ENCODE measurements around the gene PSMD2.
A peak's percentile ranks its signal among the peaks of the same experiment; 100 is the strongest.

Gene PSMD2

DNA sequence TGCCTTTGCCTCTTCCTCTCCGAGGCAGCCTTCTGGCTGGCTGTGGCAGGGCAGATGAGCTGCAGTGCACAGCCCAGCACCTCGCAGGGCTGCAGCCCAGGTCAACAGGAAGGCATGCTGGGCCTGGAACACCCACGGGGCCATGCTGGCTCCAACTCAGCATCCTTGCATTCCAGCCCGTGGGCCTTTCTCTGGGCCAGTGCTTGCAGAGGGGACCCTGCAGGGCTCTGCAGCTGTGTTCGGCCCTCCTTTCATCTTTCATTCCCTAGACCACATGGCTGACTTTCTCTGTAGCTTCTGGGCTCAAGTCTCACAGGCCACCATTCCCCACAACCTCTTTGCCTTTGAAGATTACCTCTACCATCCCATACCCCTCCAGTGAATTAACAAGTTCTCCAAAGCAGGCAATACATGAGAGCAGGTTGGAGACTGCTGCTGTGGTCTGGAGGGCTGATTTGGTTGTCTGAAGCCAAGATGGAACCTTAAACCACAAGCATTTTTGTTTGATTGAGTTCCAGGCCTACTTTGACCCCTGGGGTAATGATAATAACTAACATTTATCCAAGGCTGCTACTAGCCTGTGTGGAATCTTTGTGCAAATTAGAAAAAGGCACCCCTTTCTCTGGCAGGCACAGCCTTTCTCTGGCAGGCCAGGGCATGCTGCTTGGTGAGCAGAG, 44.3 kb downstream of the PSMD2 start:
- DNase-seq = no peak

DNA sequence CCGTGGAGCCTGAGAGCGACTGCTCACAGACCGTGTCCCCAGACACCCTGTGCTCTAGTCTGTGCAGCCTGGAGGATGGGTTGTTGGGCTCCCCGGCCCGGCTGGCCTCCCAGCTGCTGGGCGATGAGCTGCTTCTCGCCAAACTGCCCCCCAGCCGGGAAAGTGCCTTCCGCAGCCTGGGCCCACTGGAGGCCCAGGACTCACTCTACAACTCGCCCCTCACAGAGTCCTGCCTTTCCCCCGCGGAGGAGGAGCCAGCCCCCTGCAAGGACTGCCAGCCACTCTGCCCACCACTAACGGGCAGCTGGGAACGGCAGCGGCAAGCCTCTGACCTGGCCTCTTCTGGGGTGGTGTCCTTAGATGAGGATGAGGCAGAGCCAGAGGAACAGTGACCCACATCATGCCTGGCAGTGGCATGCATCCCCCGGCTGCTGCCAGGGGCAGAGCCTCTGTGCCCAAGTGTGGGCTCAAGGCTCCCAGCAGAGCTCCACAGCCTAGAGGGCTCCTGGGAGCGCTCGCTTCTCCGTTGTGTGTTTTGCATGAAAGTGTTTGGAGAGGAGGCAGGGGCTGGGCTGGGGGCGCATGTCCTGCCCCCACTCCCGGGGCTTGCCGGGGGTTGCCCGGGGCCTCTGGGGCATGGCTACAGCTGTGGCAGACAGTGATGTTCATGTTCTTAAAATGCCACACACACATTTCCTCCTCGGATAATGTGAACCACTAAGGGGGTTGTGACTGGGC, 45.7 kb downstream of the PSMD2 start:
- no peak for DNase-seq

DNA sequence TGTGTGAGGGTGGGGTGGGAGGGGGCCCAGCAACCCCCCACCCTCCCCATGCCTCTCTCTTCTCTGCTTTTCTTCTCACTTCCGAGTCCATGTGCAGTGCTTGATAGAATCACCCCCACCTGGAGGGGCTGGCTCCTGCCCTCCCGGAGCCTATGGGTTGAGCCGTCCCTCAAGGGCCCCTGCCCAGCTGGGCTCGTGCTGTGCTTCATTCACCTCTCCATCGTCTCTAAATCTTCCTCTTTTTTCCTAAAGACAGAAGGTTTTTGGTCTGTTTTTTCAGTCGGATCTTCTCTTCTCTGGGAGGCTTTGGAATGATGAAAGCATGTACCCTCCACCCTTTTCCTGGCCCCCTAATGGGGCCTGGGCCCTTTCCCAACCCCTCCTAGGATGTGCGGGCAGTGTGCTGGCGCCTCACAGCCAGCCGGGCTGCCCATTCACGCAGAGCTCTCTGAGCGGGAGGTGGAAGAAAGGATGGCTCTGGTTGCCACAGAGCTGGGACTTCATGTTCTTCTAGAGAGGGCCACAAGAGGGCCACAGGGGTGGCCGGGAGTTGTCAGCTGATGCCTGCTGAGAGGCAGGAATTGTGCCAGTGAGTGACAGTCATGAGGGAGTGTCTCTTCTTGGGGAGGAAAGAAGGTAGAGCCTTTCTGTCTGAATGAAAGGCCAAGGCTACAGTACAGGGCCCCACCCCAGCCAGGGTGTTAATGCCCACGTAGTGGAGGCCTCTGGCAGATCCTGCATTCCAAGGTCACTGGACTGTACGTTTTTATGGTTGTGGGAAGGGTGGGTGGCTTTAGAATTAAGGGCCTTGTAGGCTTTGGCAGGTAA, 46.5 kb downstream of the PSMD2 start:
- peak; percentile 66 for DNase-seq

DNA sequence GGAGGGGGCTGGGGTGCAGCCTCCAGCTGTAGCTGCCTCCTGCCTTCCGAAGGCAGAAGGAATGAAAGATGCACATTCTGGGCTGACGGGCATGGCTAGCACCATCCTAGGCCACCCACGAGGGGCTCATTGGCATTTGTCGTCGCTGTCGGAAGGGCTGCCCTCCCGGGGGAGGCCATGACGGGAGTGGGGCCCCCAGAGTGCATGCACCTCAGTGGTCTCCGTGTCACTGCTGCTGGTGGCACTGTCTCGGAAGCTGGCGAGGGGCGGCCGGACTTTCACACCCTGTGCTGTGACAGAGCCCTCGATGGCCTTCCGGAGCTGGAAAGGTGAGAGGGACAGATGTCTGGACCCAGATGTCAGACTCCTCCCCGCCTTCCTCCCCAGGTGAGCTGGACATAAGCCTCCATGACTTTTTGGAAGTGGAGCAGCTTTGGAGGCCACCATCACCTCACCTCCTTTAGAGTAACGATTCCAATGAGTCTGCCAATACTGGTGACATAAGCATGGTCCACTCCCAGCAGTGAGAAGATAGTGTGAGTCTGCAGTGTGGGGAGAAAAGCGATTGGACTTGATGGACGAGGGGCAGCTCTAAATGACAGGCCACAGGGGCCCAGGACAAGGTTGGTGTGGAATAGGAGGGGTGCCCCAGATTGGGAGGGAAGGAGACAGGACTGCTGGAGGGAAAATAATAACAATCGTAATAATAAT, 47.6 kb downstream of the PSMD2 start:
- DNase-seq = no peak

DNA sequence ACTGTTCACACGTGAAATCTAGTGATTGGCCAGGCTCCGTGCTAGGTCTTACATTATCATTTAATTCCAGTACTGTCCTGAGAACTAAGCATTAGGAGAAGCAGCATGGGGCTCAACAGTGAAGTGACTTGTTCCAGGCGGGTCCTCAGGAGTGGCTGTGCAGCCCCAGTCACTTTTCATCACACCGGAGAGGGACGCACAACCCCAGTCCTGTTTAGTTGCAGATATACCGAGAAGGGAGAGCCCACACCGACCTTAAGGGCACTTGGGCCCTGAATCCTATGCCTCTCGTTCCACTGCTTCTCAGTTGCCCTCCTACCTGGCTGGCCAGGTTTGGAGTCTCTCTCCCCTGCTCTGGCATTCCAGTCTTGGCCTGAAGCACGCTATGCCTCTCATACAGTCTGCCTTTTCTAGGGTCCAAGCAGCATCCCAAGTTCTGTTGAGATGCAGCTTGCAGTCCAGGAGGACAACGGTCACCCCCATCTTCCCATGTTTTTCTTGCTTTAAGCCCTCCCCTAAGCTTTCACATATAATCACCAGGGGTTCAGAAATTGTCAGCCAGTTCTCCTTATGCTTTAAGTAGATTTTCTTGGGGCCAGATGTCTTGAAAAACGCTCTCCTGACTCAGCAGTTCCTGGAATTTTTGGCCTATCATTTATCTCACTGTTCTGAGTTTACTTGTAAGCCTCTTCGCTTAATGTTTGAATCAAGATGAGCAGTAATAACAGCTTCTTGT, 48.4 kb downstream of the PSMD2 start:
- no peak for DNase-seq

DNA sequence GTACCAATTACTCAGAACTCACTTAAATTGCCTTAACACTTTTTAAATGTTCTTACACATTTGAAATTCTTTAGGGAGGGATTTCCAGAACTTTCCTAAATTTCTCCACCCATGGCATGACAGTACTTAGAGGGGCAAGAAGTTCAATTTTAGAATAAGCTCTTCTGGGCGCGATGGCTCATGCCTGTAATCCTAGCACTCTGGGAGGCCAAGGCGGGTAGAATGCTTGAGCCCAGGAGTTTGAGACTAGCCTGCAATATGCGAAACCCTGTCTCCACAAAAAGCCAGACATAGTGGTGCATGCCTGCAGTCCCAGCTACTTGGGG, 49.0 kb downstream of the PSMD2 start:
- DNase-seq = no peak

DNA sequence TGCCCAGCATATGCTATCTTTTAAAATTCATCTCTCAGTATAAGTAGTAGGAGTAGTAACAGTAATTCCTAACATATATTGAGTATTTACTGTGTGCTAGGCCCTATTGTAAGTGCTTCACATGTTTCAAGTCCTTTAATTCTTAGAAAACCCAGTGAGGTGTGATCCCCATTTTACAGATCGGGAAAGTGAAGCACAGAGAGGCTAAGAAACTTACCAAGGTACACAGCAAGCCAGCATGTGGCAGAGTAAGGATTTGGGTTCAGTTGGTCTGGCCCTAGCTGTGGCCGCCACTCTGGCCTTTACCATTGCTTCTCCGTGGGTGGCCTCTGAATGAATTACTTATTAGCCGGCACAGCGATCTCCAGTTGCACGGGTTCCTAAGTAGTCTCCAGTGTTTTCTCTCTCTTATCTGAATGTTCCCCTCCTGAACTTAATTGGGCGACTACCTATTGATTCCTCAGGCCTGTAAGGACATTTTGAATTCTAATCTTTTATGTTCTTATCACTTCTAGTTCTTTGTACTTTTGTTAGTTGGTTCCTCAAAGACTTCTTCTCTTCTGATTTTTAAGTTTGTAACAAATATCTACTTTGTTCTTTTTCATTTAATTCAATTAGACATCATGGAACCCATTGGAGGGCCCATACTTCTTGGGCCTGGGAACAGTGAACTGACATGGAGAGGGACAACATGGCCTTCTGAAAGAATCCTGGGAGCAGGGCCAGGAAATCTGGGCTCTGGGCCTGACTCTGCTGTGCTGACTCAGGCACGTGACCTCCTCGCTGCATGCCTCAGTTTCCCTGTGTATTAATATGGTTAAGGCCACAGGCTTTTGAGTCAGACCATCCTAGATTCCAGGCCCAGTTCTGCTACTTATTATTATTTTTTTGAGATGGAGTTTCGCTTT, 50.8 kb downstream of the PSMD2 start:
- no peak for DNase-seq

DNA sequence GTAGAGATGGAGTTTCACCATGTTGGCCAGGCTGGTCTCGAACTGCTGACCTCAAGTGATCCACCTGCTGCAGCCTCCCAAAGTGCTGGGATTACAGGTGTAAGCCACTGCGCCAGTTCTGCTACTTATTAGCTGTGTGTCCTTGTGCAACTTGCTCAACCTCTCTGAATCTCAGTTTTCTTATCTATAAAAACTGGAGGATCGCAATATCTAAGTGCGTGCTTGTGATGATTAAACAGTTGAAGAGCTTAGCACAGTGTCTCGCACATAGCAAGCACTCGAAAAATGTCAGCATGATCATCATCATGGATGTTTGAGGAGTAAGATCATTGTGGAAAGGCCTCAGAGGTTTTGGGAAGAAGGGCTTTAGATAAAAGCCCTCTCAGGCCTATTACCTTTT, 51.6 kb downstream of the PSMD2 start:
- DNase-seq = no peak

DNA sequence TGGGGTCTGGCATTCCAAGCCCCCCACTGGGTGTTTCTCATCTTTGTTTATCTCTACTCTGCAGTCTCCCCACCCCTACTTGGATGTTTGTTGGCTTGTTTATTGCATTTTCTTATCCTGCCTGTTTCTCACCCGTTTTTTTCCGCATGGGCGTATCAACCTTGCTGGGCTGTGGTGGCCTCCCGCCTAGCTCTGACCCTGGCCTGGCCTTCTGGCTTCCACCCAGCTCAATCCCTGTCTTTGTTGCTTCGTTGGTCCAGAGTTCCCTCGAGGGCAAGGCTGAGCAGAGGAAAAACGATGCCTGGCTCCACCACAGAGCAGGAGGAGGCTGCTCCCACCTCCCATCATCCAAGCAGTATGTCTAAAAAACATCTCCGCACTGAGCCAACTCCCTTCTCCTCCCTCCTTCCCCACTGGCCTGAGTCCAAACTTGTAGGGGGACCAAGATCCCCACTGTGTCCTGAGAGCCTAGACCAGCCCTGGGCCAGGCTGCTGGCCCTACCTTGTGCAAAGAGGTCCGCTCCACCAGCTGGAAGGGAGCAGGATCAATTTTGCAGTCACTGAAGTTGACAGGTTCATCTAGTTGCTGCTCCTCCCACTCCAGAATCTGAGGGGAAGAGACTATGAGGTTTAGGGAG, 52.6 kb downstream of the PSMD2 start:
- DNase-seq = no peak

DNA sequence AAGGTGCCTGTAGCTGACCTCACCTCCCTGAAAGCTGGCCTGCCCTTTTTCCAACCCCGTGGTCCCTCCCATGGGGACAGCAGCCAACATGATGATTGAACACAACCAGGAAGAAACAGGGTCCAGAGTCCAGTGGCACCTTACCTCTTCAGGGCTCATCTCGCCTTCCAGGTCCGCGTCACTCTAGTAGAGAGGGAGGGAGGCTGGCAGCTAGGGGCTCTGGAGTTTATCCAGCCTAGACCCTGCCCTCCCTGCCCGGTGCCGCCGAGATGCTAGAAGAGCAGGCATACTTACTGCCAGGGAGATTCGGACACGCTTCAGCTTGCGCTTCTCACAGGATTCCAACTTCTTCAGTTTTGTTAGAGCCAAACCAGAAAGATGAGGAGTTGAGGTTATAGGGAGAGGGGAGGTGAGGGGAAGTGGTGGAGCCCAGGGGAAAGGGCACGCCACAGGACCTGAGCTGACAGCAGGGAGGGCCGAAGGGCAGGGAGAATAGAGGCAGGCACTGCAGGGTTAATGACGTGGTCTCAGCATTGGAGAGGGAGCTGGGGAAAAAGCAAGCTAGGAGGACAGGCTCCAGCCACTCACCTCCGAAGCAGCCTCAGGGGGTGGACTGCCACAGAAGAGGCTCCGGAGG, 53.2 kb downstream of the PSMD2 start:
- DNase-seq = no peak

DNA sequence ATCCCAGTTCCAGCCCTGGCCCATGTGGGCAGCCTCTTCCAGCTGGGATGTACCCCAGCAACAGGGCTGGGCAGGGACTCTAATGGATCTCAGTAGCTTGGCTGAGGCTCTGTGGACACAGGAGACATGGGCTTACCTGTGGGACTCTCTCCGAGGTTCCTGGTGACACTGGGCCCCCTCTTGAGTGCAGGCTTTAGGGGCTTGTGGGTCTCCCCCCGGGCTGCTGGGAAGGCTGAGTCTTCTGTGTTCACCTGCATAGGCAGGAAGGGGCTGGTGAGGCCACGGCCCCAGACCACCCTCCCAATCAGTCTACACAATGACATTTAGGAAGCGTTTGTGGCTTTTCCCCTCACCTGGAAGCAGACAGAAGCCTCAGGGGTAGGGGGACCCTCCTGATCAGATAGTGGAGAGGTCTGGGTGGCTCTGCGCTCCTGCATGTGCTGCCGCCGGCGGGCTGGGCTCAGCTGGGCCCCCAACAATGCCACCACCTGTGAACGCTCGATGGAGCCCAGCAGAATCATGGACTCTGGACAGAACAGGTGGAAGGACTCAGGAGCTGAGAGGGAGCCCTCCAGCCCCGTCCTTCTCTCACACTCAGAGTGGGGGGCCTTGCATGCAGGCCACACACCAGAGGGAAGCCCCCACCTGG, 54.0 kb downstream of the PSMD2 start:
- DNase-seq = no peak

DNA sequence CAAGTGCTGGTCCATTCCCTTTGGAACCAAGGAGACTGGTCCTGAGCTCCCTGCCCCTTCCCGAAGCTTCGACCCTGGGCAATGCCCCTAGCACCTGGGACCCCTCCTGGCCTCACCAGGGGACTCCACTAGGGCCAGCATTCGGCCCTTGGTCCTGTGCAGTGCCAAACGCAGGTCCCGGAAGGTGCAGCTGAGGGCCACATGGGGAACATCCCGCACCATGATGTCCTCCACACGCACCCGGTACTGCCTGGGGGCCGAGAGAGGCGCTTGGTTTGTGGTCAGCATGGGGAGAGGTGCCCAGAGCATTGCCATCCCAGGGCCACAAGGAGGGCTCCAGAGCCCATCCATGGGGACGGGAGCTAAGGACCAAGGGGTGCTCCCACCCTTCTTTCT, 54.5 kb downstream of the PSMD2 start:
- DNase-seq = no peak

DNA sequence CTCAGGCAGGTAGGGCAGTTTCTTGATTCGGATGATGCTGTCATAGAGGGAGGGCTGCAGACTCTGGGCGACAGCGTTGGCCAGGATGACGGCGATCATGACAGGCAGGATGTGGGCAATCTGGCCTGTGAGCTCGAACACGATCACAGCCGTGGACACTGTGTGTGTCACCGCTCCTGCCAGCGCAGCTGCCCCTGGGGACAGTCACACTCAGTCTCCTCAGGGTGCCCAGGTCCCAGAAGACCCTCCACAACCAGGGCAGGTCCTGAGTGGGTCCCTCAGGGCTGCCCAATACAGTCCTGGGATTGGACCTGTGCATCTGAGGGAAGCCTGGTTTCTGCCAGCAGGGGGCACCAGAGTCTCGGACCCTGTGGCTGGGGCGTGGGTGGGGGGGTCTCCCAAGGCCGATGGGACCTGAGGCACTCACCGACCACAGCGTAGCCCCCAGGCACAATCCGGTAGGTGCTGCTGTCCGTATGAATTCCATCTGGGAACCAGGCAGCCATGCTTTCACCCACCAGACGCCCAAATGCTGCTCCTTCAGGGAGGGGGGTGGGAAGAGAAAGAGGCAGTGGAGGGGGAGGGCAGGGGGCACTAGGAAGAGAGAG, 55.2 kb downstream of the PSMD2 start:
- no peak for DNase-seq

DNA sequence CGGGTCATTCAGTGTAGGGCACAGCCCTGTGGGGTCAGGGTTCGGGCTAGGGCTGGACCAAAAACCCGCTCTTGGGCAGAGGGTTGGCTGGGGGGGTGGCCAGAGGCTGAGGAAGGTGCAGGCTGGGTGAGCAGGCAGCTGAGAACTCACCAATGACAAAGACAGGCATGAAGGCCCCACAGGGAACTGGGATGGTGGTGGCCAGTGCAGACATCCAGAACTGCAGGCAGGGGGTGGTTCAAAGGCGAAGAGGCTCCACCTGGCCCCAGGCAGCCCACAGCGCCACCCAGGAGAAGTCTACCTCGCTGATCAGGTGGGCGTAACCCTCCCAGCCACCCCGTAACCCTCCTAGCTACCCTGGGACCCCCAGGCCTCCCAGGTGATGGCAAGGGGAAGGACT, 55.7 kb downstream of the PSMD2 start:
- no peak for DNase-seq

DNA sequence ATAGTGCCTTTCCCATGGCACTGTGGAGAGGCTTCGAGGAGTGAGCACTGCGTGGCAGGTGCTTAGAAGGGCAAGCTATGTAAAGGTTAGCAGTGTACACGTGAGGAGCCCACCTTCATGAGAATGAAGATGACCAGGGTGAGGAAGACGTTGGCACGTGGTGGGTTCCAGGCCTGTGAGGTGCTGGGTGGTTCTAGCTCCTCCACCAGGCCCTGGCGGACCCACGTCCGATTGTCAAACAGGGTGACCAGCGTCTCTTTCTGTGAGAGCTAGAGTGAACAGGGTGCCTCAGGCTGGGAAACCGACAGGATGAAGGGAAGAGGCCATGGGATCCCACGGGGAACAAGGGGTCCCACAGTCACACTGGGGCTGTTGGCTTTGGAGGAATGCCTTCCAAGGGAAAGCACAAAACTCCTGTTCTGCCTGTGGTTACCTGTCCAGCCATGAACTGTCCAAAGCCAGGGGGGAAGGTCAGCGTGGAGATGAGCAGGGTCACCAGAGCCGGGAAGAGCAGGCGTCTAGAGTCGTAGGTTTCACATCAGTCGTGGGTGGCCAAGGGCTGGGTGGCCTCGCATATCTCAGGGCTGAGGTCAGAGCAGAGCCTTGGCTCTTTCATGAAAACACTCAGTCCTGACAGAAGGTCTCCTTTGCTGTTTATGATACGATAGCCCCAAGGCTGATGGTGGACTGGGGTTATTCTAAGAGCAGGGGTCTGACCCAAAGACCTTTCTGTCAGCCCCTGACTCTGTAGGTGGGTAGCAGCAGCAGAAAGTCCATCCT, 56.4 kb downstream of the PSMD2 start:
- DNase-seq = peak; percentile 42

DNA sequence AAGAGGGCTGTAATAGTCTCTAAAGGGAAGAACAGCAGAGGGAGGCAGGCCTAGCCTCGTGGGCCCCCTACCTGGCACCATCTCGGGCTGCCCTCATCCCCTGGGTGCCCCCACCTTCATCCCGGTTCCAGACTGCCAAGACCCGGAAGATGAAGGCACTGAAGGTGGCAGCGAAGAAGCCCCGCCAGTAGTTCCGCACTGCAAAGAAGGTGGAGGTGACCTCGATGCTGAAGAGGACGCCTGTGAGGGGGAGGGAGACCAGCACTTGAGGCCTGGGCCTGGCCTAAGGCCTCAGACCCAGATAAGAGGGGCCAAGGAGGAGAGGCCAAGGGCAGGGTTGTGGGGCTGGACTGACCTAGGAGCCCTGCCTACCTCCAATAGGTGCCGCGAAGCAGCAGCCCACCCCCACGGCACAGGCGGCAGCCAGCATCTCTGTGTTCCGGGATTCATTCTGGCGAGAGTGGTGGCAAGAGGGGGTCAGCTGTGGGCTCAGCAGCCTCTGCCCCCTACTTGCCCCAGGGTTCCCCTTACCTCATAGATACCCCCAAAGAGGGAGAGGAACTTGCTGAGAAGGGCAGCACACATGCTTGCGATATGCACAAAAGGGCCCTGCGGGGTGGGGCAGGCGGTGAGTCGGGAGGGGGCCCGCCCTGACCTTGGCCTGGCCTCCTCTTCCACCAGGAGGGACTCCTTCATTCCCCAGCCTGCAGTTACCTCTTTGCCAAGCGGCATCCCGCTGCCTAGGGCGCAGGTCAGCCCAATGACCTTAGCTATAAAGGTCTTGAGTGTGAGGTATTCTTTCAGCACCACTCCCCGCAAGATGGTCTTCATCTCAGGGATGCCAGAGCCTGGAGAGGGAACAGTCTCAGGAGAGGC, 58.4 kb downstream of the PSMD2 start:
- DNase-seq = no peak

DNA sequence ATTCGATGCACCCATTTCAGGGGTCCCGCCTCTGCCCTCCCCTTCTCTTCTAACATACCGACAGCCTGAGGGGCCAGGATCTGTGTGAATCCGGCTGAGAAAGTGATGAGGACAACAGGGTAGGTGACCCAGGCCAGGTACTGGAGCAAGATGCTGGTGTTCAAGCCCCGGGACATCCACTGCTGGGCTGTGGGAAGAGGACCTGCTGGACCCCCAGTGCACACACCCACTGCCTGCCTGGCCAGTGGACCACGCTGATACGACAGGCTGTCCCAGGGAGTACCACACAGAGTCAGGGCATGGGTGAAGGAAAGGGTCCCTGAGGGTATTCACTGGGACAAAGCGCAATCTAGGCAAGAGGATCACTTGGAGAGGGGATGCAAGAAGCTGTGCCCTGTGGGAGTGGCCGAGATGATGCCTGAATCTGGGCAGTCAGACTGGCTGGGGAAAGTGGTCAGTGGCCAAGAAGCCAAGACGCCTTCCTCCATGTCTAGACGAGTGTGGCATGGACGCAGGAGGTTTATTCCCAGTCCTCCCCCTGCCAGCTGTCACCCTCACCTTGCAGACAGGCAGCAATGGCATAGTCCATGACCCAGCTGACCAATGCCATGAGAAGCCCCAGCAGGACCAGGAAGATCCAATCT, 59.2 kb downstream of the PSMD2 start:
- no peak for DNase-seq

Measured in EL (cell line).